Astrocyte (in vitro differentiated cells and primary cell): Measurements from ENCODE around the gene RABL2A.
"Not testable (repeated sequence)": the region's sequence is repeated elsewhere in the genome, so short reads cannot be mapped to it uniquely, and the experiment has no call there.

Experiments used
- CTCF ChIP-seq: IDR thresholded peaks from 2 replicates; pipeline ENCODE4 v1.5.1; 2011; ENCODE audit warnings: low read depth, mild to moderate bottlenecking, inconsistent platforms, low read length, moderate library complexity; ENCODE audit not compliant: insufficient read depth
- EZH2 ChIP-seq: IDR thresholded peaks from 2 replicates; pipeline ENCODE4 v1.6.1; 2012; ENCODE audit warnings: mild to moderate bottlenecking, low read length, inconsistent platforms; ENCODE audit not compliant: insufficient read depth

- not testable (repeated sequence) for TF ChIP-seq CTCF, EZH2
Observed at GRCh38 chr2:113597164-113597563, 29.9 kb upstream of the RABL2A start.
